SK-N-SH treated with all-trans-retinoic acid at 6 μM for 48 hours (cell line): ENCODE results near the gene ZNRF2.

Experiments
- ATAC-seq: fragments of 200-7000 bp; cut with Tn5 transposase; 3 replicates; pipeline ENCODE4 v1.9.1; 2020; ENCODE audit warnings: mild to moderate bottlenecking, moderate library complexity
- ARNTL ChIP-seq: fragments of 450-650 bp; formaldehyde crosslinking; IDR thresholded peaks from 2 replicates; pipeline ENCODE4 v1.5.0; 2020; ENCODE audit warnings: low read depth, mild to moderate bottlenecking, moderate library complexity, borderline replicate concordance
- BACH2 ChIP-seq: fragments of 250-450 bp; sonication (Bioruptor Pico); IDR thresholded peaks from 2 replicates; pipeline ENCODE4 v1.9.0; 2021; ENCODE audit warnings: mild to moderate bottlenecking, borderline replicate concordance
- CREB5 ChIP-seq: fragments of 250-450 bp; sonication (Bioruptor Pico); IDR thresholded peaks from 2 replicates; pipeline ENCODE4 v1.5.1; 2020; ENCODE audit warnings: low read depth, mild to moderate bottlenecking, moderate library complexity
- CSDC2 ChIP-seq: fragments of 250-450 bp; sonication (Bioruptor Pico); IDR thresholded peaks from 2 replicates; pipeline ENCODE4 v1.5.0; 2020; ENCODE audit warnings: mild to moderate bottlenecking, moderate library complexity
- CSRNP3 ChIP-seq: fragments of 250-450 bp; sonication (Bioruptor Pico); IDR thresholded peaks from 2 replicates; pipeline ENCODE4 v1.5.1; 2021; ENCODE audit warnings: mild to moderate bottlenecking, moderate library complexity
- ESRRG ChIP-seq: fragments of 250-450 bp; sonication (Bioruptor Pico); IDR thresholded peaks from 2 replicates; pipeline ENCODE4 v1.6.1; 2021; ENCODE audit warnings: mild to moderate bottlenecking
- GLIS3 ChIP-seq: fragments of 250-450 bp; sonication (Bioruptor Pico); IDR thresholded peaks from 2 replicates; pipeline ENCODE4 v1.5.0; 2020; ENCODE audit warnings: mild to moderate bottlenecking, moderate library complexity
- ISL1 ChIP-seq: fragments of 250-450 bp; sonication (Bioruptor Pico); IDR thresholded peaks from 2 replicates; pipeline ENCODE4 v2.1.2; 2022; ENCODE audit warnings: mild to moderate bottlenecking, moderate library complexity
- OSR1 ChIP-seq: fragments of 250-450 bp; sonication (Bioruptor Pico); IDR thresholded peaks from 2 replicates; pipeline ENCODE4 v1.8.0; 2022; ENCODE audit warnings: moderate library complexity, mild to moderate bottlenecking, inconsistent platforms
- POU6F1 ChIP-seq: fragments of 250-450 bp; sonication (Bioruptor Pico); IDR thresholded peaks from 2 replicates; pipeline ENCODE4 v1.8.0; 2021; ENCODE audit warnings: low read depth, mild to moderate bottlenecking, moderate library complexity, borderline replicate concordance
- RARB ChIP-seq: fragments of 250-450 bp; sonication (Bioruptor Pico); IDR thresholded peaks from 2 replicates; pipeline ENCODE4 v1.8.0; 2021; ENCODE audit warnings: mild to moderate bottlenecking, moderate library complexity
- SNAI2 ChIP-seq: fragments of 250-450 bp; sonication (Bioruptor Pico); IDR thresholded peaks from 2 replicates; pipeline ENCODE4 v1.5.0; 2020; ENCODE audit warnings: mild to moderate bottlenecking, moderate library complexity
- TCF4 ChIP-seq: fragments of 250-450 bp; sonication (Bioruptor Pico); IDR thresholded peaks from 2 replicates; pipeline ENCODE4 v1.8.0; 2021; ENCODE audit warnings: mild to moderate bottlenecking, moderate library complexity, borderline replicate concordance
- TOX ChIP-seq: fragments of 250-450 bp; sonication (Bioruptor Pico); IDR thresholded peaks from 2 replicates; pipeline ENCODE4 v1.8.0; 2021; ENCODE audit warnings: mild to moderate bottlenecking, moderate library complexity, borderline replicate concordance
- TSHZ2 ChIP-seq: fragments of 250-450 bp; sonication (Bioruptor Pico); IDR thresholded peaks from 2 replicates; pipeline ENCODE4 v1.5.0; 2020; ENCODE audit warnings: mild to moderate bottlenecking, moderate library complexity
- ZC3H10 ChIP-seq: fragments of 250-450 bp; sonication (Bioruptor Pico); IDR thresholded peaks from 2 replicates; pipeline ENCODE4 v1.5.1; 2021; ENCODE audit warnings: mild to moderate bottlenecking, moderate library complexity
- ZFP3 ChIP-seq: fragments of 250-450 bp; sonication (Bioruptor Pico); IDR thresholded peaks from 2 replicates; pipeline ENCODE4 v1.5.0; 2020; ENCODE audit warnings: mild to moderate bottlenecking, moderate library complexity
- ZFP30 ChIP-seq: fragments of 450-650 bp; formaldehyde crosslinking; IDR thresholded peaks from 2 replicates; pipeline ENCODE4 v1.5.0; 2022; ENCODE audit warnings: mild to moderate bottlenecking, moderate library complexity
- ZNF565 ChIP-seq: fragments of 450-650 bp; formaldehyde crosslinking; conservative IDR thresholded peaks from 2 replicates; pipeline ENCODE4 v1.5.0; 2020; ENCODE audit warnings: low read depth, mild to moderate bottlenecking, moderate library complexity
- ZNF70 ChIP-seq: fragments of 450-650 bp; formaldehyde crosslinking; IDR thresholded peaks from 2 replicates; pipeline ENCODE4 v1.5.0; 2020; ENCODE audit warnings: mild to moderate bottlenecking, moderate library complexity
- ZNF8 ChIP-seq: fragments of 450-650 bp; formaldehyde crosslinking; IDR thresholded peaks from 2 replicates; pipeline ENCODE4 v1.5.0; 2020; ENCODE audit warnings: mild to moderate bottlenecking, moderate library complexity

ZNRF2 gene

GRCh38 chr7:30306976-30307375 is 22.6 kb downstream of the ZNRF2 start:
- no peak for TF ChIP-seq CSDC2
- ATAC-seq, result no peak

GRCh38 chr7:30308389-30308788 is 24.0 kb downstream of the ZNRF2 start:
- TF ChIP-seq TSHZ2 (no peak), CSDC2 (no peak), ZNF70 (CRISPR knock-in tag) (no peak), OSR1 (no peak), ZFP30 (no peak), ARNTL (CRISPR knock-in tag) (no peak), ZC3H10 (no peak), RARB (CRISPR knock-in tag) (no peak), ZNF565 (CRISPR knock-in tag) (no peak), ZFP3 (CRISPR knock-in tag) (no peak), CSRNP3 (no peak), POU6F1 (CRISPR knock-in tag) (no peak), ESRRG (CRISPR knock-in tag) (no peak), TOX (CRISPR knock-in tag) (no peak), TCF4 (CRISPR knock-in tag) (no peak), ISL1 (no peak), BACH2 (CRISPR knock-in tag) (no peak), SNAI2 (CRISPR knock-in tag) (no peak), GLIS3 (CRISPR knock-in tag) (no peak), ZNF8 (no peak)
- ATAC-seq, result peak; percentile 52; the same call in 2 of the 3 replicates

- ATAC-seq, result no peak
- no peak for TF ChIP-seq CSDC2
- TF ChIP-seq ZNF70 (CRISPR knock-in tag), result no peak
- TF ChIP-seq POU6F1 (CRISPR knock-in tag), result no peak
- no peak for TF ChIP-seq TOX (CRISPR knock-in tag)
- no peak for TF ChIP-seq TSHZ2
- no peak for TF ChIP-seq CREB5 (CRISPR knock-in tag)
- no peak for TF ChIP-seq ZC3H10
- TF ChIP-seq, all 23 proteins: peak for 0
These were observed 24.9 kb downstream of the ZNRF2 start for GRCh38 chr7:30309302-30309701.
